ENCODE results near the gene KCNJ6. TPM values are rescaled to one million over a fixed set of nuclear protein-coding genes. Genes with fewer than 3 reads are reported as not detected.

Gene KCNJ6
- total RNA-seq, 1 experiment from 2014 or later = 1.2 TPM

GRCh38 chr21:37746849-37747248 lies 169.4 kb downstream of the KCNJ6 start:
- Histone ChIP-seq H3K79me2 (ENCODE audit: insufficient read depth, low read length) (no peaks in the 10 kb centered on the region), H2BK5ac (ENCODE audit: insufficient read length, low read length) (no peak overlapping the region), H3K18ac (ENCODE audit: insufficient read length, low read depth, low read length) (no peak overlapping the region), H3K9me3 (ENCODE audit: control insufficient read depth, low read depth, low read length) (no peaks in the 10 kb centered on the region), H3K23ac (ENCODE audit: insufficient read length, low read depth, low read length) (no peak overlapping the region), H3K79me1 (ENCODE audit: insufficient read depth, low read depth, low read length, poor library complexity, severe bottlenecking) (no peaks in the 10 kb centered on the region), H3K9ac (ENCODE audit: extremely low read depth, insufficient read length, low read length) (no peak overlapping the region), H3K27me3 (ENCODE audit: insufficient read depth, low read length) (no peaks in the 10 kb centered on the region), H2AFZ (ENCODE audit: low read length) (no peak overlapping the region), H3K23me2 (ENCODE audit: insufficient read length, low read depth, low read length, poor library complexity, severe bottlenecking) (no peaks in the 10 kb centered on the region), H3K27ac (ENCODE audit: insufficient read length, low read depth, low read length) (no peak overlapping the region), H3K4me2 (ENCODE audit: insufficient read depth, insufficient read length, low read length) (no peak overlapping the region), H3K4me1 (ENCODE audit: insufficient read depth, low read length) (no peaks in the 10 kb centered on the region), H3K4ac (ENCODE audit: low read depth, low read length) (no peak overlapping the region), H2AK5ac (ENCODE audit: insufficient read length, low read length) (no peak overlapping the region), H2BK15ac (ENCODE audit: low read depth, low read length) (no peak overlapping the region), H3K14ac (ENCODE audit: insufficient read depth, low read length) (no peak overlapping the region; the same call in 1 of the 2 replicates), H2BK12ac (ENCODE audit: insufficient read length, low read depth, low read length) (no peak overlapping the region), H4K91ac (ENCODE audit: insufficient read length, low read depth, low read length) (no peak overlapping the region), H4K5ac (ENCODE audit: insufficient read length, low read depth, low read length) (no peak overlapping the region), H4K20me1 (ENCODE audit: control insufficient read depth, insufficient read depth, insufficient read length) (no peaks in the 10 kb centered on the region), H3T11ph (ENCODE audit: low read length) (no peak overlapping the region), H3K56ac (ENCODE audit: insufficient read length, low read depth, low read length) (no peak overlapping the region), H2BK20ac (ENCODE audit: low read depth, low read length, poor library complexity, severe bottlenecking) (no peak overlapping the region), H4K8ac (replicated peaks; ENCODE audit: insufficient read length, low read depth, low read length) (no peak overlapping the region), H2BK120ac (ENCODE audit: low read depth, low read length, poor library complexity, severe bottlenecking) (no peak overlapping the region)
- Mint-ChIP-seq H3K9me3 (peaks cover 0 to 6% of the 10 kb centered on the region in 2 experiments; a peak in 3 of 5 replicates), H3K36me3 (ENCODE audit: insufficient read depth in 1 of 3, low read depth in 3 of 3) (peaks cover 0 to 3% (median 0%) of the 10 kb centered on the region in 3 experiments; a peak in 3 of 7 replicates), H3K4me1 (no peaks in the 10 kb centered on the region), H3K4me3 (no peak overlapping the region), H3K27ac (no peak overlapping the region), H3K27me3 (ENCODE audit: low read depth) (peaks cover 2% of the 10 kb centered on the region)
- WGBS (ENCODE audit: extremely low coverage, insufficient read length, low lambda C conversion rate) = no CpG with 5 or more reads among the region's 2 CpGs
- TF ChIP-seq CTCF (conservative IDR thresholded peaks at IDR 0.05) = peak; percentile 27; the same call in 2 of the 3 replicates
- DNase-seq = no peak

Measured in H9 (cell line).